Astrocyte (in vitro differentiated cells and primary cell): ENCODE measurements around the gene SPOCK2. TPM values are rescaled to one million over a fixed set of nuclear protein-coding genes. Genes with fewer than 3 reads are reported as not detected.

Experiments used
- DNase-seq: peaks from one replicate; pipeline ENCODE4 v3.0.0-alpha.2; 2010; ENCODE audit warnings: low read depth
- FAIRE-seq: peaks from 2 replicates; lab custom pipeline; 2011; peaks lifted over from hg19 to GRCh38; lab: Jason Lieb, UNC
- H2AFZ ChIP-seq: 2 replicates; pipeline ENCODE4 v1.6.0; 2012; ENCODE audit warnings: low read depth, low read length, inconsistent platforms
- H3K27ac ChIP-seq: 2 replicates; pipeline ENCODE4 v1.5.1; 2011; ENCODE audit warnings: low read depth, low read length, inconsistent platforms
- H3K27me3 ChIP-seq: 2 replicates; pipeline ENCODE4 v1.6.0; 2011; ENCODE audit warnings: low read length, inconsistent platforms; ENCODE audit not compliant: insufficient read depth
- H3K36me3 ChIP-seq: 2 replicates; pipeline ENCODE4 v1.5.1; 2011; ENCODE audit warnings: low read length, inconsistent platforms; ENCODE audit not compliant: insufficient read depth
- H3K4me1 ChIP-seq: 2 replicates; pipeline ENCODE4 v1.5.1; 2011; ENCODE audit warnings: low read length, inconsistent platforms; ENCODE audit not compliant: insufficient read depth
- H3K4me2 ChIP-seq: 2 replicates; pipeline ENCODE4 v1.6.0; 2012; ENCODE audit warnings: low read length, inconsistent platforms
- H3K4me3 ChIP-seq: 2 replicates; pipeline ENCODE4 v1.5.1; 2011; ENCODE audit warnings: low read depth, mild to moderate bottlenecking, low read length, inconsistent platforms; ENCODE audit not compliant: insufficient read depth
- H3K79me2 ChIP-seq: 2 replicates; pipeline ENCODE4 v1.6.0; 2012; ENCODE audit warnings: mild to moderate bottlenecking, low read length, inconsistent platforms; ENCODE audit not compliant: insufficient read depth
- H3K9ac ChIP-seq: 2 replicates; pipeline ENCODE4 v1.6.0; 2012; ENCODE audit warnings: mild to moderate bottlenecking, low read length, inconsistent platforms
- H3K9me3 ChIP-seq: 2 replicates; pipeline ENCODE4 v1.5.1; 2012; ENCODE audit warnings: low read depth, mild to moderate bottlenecking, low read length, inconsistent platforms; ENCODE audit not compliant: insufficient read depth
- H4K20me1 ChIP-seq: 2 replicates; pipeline ENCODE4 v1.6.0; 2012; ENCODE audit warnings: low read length, inconsistent platforms; ENCODE audit not compliant: insufficient read depth
- H3K27ac Mint-ChIP-seq: one replicate; pipeline ENCODE4 v1.8.0; 2021; ENCODE audit warnings: mild to moderate bottlenecking, mixed read lengths; ENCODE audit not compliant: unreplicated experiment
- H3K27me3 Mint-ChIP-seq: one replicate; pipeline ENCODE4 v1.8.0; 2021; ENCODE audit warnings: low read depth, mixed read lengths; ENCODE audit not compliant: unreplicated experiment
- H3K36me3 Mint-ChIP-seq: one replicate; pipeline ENCODE4 v1.8.0; 2021; ENCODE audit warnings: low read depth, mixed read lengths; ENCODE audit not compliant: unreplicated experiment
- H3K4me1 Mint-ChIP-seq: one replicate; pipeline ENCODE4 v1.8.0; 2021; ENCODE audit warnings: low read depth, mixed read lengths; ENCODE audit not compliant: unreplicated experiment
- H3K4me3 Mint-ChIP-seq: one replicate; pipeline ENCODE4 v1.8.0; 2021; ENCODE audit warnings: mild to moderate bottlenecking, moderate library complexity, mixed read lengths; ENCODE audit not compliant: unreplicated experiment
- H3K9me3 Mint-ChIP-seq: one replicate; pipeline ENCODE4 v1.8.0; 2021; ENCODE audit warnings: mild to moderate bottlenecking, mixed read lengths; ENCODE audit not compliant: unreplicated experiment
- EZH2 ChIP-seq: IDR thresholded peaks from 2 replicates; pipeline ENCODE4 v1.6.1; 2012; ENCODE audit warnings: mild to moderate bottlenecking, low read length, inconsistent platforms; ENCODE audit not compliant: insufficient read depth
- total RNA-seq: library from RNA; stranded (reverse); gene quantifications from 2 replicates; pipeline ENCODE4 v1.2.1, GENCODE V29; 2021
- TF ChIP-seq, protein P1 (sequence below): IDR thresholded peaks from 2 replicates; pipeline ENCODE4 v1.5.1; 2011; ENCODE audit warnings: low read depth, mild to moderate bottlenecking, inconsistent platforms, low read length, moderate library complexity; ENCODE audit not compliant: insufficient read depth

SPOCK2 gene
- total RNA-seq, 1 donor from 2014 or later, result 0.89 TPM

GRCh38 chr10:72058989-72059842 lies 29.1 kb downstream of the SPOCK2 start:
- peak overlapping the region; percentile 23 for H3K4me2 ChIP-seq
- no peaks in the 10 kb centered on the region for H3K9me3 Mint-ChIP-seq
- peaks cover 6% of the 10 kb centered on the region for H3K4me1 ChIP-seq
- no peak overlapping the region for H2AFZ ChIP-seq
- H3K9me3 ChIP-seq, result no peaks in the 10 kb centered on the region
- no peak overlapping the region for H3K9ac ChIP-seq
- DNase-seq (no peak), FAIRE-seq (no peak)
- no peaks in the 10 kb centered on the region for H3K36me3 ChIP-seq
- H3K79me2 ChIP-seq, result no peaks in the 10 kb centered on the region
- H4K20me1 ChIP-seq, result no peaks in the 10 kb centered on the region
- H3K4me1 Mint-ChIP-seq, result peaks cover 3% of the 10 kb centered on the region
- H3K4me3 Mint-ChIP-seq, result no peak overlapping the region
- no peak overlapping the region for H3K4me3 ChIP-seq
- TF ChIP-seq, protein P1, sequence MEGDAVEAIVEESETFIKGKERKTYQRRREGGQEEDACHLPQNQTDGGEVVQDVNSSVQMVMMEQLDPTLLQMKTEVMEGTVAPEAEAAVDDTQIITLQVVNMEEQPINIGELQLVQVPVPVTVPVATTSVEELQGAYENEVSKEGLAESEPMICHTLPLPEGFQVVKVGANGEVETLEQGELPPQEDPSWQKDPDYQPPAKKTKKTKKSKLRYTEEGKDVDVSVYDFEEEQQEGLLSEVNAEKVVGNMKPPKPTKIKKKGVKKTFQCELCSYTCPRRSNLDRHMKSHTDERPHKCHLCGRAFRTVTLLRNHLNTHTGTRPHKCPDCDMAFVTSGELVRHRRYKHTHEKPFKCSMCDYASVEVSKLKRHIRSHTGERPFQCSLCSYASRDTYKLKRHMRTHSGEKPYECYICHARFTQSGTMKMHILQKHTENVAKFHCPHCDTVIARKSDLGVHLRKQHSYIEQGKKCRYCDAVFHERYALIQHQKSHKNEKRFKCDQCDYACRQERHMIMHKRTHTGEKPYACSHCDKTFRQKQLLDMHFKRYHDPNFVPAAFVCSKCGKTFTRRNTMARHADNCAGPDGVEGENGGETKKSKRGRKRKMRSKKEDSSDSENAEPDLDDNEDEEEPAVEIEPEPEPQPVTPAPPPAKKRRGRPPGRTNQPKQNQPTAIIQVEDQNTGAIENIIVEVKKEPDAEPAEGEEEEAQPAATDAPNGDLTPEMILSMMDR, result no peak
- TF ChIP-seq EZH2, result no peak
- H3K27ac ChIP-seq, result no peak overlapping the region
- H3K27me3 ChIP-seq, result peaks cover 31% of the 10 kb centered on the region
- peaks cover 4% of the 10 kb centered on the region for H3K36me3 Mint-ChIP-seq
- no peak overlapping the region for H3K27ac Mint-ChIP-seq
- peaks cover 29% of the 10 kb centered on the region for H3K27me3 Mint-ChIP-seq

DNA sequence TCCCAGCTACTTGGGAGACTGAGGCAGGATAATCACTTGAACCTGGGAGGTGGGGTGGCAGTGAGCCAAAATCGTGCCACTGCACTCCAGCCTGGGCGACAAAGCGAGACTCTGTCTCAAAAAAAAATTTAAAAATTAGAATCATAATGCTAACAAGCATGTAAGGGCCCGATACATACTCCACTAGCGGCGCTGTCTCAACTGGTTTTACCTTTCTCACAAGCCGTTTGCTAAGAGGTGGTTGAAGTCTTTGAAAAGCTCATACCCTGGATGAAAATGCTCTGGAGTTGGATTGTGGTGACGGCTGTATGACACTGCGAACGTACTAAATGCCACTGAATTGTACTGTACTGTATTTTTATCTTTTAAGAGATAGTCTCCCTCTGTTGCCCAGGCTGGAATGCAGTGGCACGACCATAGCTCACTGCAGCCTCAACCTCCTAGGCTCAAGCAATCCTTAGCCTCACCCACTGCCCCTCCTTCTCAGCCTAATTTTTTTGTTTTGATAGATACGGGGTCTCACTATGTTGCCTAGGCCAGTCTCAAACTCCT lies 29.9 kb downstream of the SPOCK2 start:
- H3K27me3 ChIP-seq, result peaks cover 33% of the 10 kb centered on the region
- FAIRE-seq (no peak), DNase-seq (no peak)
- no peak overlapping the region for H3K4me3 ChIP-seq
- no peaks in the 10 kb centered on the region for H3K79me2 ChIP-seq
- Mint-ChIP-seq H3K9me3 (no peaks in the 10 kb centered on the region), H3K4me3 (no peak overlapping the region), H3K4me1 (peaks cover 3% of the 10 kb centered on the region), H3K27ac (no peak overlapping the region), H3K36me3 (peaks cover 4% of the 10 kb centered on the region), H3K27me3 (peaks cover 27% of the 10 kb centered on the region)
- H4K20me1 ChIP-seq, result no peaks in the 10 kb centered on the region
- H3K9ac ChIP-seq, result no peak overlapping the region
- H3K36me3 ChIP-seq, result no peaks in the 10 kb centered on the region
- TF ChIP-seq EZH2, result no peak
- TF ChIP-seq, protein P1, result no peak
- no peak overlapping the region for H3K4me2 ChIP-seq
- H2AFZ ChIP-seq, result no peak overlapping the region
- H3K4me1 ChIP-seq, result peaks cover 6% of the 10 kb centered on the region
- H3K9me3 ChIP-seq, result no peaks in the 10 kb centered on the region
- H3K27ac ChIP-seq, result no peak overlapping the region
